ENCODE results near the gene PDE3B.

DNA sequence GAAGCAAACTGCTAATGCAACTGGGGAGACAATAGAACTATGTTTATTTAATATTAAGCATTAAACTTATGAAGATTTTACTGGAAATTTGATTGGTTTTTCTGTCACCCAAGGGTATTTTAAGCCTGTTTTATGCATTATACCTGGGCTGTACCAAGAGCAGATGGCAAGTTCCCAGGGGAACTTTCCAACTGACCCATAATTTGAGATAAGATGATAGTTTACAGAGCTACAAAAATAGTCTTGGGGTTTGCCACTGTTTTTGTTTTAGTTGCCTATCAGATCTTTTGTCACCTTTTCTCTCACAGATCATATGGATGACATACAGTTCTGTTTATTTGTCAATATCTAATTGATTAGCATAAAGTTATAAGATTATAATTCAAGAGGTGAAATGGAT lies 43.9 kb downstream of the PDE3B start:
- no peak for TF ChIP-seq POLR2A (IDR thresholded peaks at IDR 0.05)
- TF ChIP-seq, protein P1, sequence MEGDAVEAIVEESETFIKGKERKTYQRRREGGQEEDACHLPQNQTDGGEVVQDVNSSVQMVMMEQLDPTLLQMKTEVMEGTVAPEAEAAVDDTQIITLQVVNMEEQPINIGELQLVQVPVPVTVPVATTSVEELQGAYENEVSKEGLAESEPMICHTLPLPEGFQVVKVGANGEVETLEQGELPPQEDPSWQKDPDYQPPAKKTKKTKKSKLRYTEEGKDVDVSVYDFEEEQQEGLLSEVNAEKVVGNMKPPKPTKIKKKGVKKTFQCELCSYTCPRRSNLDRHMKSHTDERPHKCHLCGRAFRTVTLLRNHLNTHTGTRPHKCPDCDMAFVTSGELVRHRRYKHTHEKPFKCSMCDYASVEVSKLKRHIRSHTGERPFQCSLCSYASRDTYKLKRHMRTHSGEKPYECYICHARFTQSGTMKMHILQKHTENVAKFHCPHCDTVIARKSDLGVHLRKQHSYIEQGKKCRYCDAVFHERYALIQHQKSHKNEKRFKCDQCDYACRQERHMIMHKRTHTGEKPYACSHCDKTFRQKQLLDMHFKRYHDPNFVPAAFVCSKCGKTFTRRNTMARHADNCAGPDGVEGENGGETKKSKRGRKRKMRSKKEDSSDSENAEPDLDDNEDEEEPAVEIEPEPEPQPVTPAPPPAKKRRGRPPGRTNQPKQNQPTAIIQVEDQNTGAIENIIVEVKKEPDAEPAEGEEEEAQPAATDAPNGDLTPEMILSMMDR (IDR thresholded peaks at IDR 0.05), result no peak

Data from adrenal gland (tissue), 5 donors.